ENCODE results near the gene GPR18.

Gene GPR18

GRCh38 chr13:99206226-99206625 is 52.0 kb downstream of the GPR18 start:
- no peak for DNase-seq

DNA sequence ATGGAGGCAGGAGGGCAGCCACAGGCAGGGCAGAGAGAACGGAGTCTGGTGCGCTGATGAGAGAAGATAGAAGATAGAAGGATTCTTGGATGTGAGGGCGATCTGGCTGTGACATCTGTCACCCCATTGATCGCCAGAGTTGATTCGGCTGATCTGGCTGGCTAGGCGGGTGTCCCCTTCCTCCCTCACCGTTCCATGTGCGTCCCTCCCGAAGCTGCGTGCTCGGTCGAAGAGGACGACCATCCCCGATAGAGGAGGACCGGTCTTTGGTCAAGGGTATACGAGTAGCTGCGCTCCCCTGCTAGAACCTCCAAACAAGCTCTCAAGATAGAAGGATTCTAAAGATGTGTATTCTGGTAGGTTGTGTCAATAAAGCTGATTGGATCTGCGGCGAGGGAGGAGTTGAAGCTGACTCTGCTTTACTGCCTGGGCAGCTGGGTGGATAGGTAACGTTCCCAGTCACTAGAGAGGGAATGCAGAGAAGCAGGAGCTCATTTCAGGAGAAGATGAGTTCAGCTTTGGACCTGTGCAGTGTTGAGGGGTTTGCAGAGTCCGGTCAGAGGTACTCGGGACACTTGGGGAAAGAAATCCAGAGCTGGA is 52.5 kb downstream of the GPR18 start:
- no peak for DNase-seq

Measured in NCI-H1417 (cell line).